Activated CD8-positive, alpha-beta memory T cell treated with anti-CD3 and anti-CD28 coated beads, Interleukin-2, amount 50 U/mL, for 48 hours (primary cell): ENCODE data around the gene HLA-DPB1.
A peak's percentile ranks its signal among the peaks of the same experiment; 100 is the strongest.
"Not testable (repeated sequence)": the region's sequence is repeated elsewhere in the genome, so short reads cannot be mapped to it uniquely, and the experiment has no call there.

Experiments used
- DNase-seq: peaks from one replicate; pipeline ENCODE4 v3.0.0-alpha.2; 2020

Gene HLA-DPB1

GRCh38 chr6:33072508-33073100 lies 3.2 kb upstream of the HLA-DPB1 start:
- no peak for DNase-seq

DNA sequence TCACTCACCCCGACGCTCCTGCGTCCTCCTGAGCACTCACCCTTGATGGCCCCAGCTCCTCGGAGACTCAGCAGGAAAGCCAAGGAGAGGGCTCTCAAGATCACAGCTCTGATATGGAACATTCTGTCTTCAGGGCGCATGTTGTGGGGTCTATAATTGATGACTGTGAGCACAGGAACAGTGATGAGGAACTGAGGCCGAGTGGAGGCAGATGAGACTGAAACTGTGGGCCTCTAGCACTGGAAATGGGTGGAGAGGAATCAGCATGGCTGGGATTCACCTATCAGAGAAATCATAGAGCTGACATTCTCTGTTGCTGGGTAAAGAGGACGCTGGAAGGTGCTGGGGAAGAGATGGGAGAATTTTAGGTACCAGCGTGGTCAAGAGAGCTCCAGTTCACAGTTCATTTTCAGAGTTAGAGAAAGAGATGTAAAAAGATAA lies 2.3 kb upstream of the HLA-DPB1 start, which contains the start of gene HLA-DPA1:
Gene HLA-DPA1 (minus strand): TSS at position 219 of the 441 bp plus-strand sequence.
- no peak for DNase-seq

GRCh38 chr6:33075208-33075567 lies 602 bp upstream of the HLA-DPB1 start:
- no peak for DNase-seq

- DNase-seq: no peak
Measured at GRCh38 chr6:33076406-33076934, 680 bp downstream of the HLA-DPB1 start.

GRCh38 chr6:33077908-33078307 lies 2.1 kb downstream of the HLA-DPB1 start:
- DNase-seq: no peak

DNA sequence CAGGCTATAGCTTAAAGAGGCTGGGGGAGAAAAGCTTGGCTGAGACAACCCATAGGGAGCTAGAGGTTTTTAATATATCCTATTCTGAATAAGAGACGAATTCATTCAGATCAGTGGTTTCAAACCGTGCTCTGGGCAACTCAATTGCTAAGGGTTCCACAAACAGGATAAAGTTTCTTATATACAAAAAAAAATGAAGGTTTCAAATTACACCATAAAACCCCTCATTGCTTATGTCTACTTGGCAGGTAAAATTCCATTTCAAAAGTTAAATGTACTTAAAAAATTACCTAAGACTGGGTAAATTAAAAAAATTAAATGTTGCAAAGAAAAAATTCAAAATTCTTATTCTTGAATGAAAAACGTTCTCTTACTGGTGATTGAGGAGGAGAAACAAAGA lies 2.7 kb downstream of the HLA-DPB1 start:
- DNase-seq: no peak

GRCh38 chr6:33078919-33079521 lies 3.2 kb downstream of the HLA-DPB1 start:
- DNase-seq: no peak

- DNase-seq: no peak
Measured at GRCh38 chr6:33079580-33079979, 3.8 kb downstream of the HLA-DPB1 start.

GRCh38 chr6:33080127-33081089 lies 4.6 kb downstream of the HLA-DPB1 start:
- DNase-seq: no peak

DNA sequence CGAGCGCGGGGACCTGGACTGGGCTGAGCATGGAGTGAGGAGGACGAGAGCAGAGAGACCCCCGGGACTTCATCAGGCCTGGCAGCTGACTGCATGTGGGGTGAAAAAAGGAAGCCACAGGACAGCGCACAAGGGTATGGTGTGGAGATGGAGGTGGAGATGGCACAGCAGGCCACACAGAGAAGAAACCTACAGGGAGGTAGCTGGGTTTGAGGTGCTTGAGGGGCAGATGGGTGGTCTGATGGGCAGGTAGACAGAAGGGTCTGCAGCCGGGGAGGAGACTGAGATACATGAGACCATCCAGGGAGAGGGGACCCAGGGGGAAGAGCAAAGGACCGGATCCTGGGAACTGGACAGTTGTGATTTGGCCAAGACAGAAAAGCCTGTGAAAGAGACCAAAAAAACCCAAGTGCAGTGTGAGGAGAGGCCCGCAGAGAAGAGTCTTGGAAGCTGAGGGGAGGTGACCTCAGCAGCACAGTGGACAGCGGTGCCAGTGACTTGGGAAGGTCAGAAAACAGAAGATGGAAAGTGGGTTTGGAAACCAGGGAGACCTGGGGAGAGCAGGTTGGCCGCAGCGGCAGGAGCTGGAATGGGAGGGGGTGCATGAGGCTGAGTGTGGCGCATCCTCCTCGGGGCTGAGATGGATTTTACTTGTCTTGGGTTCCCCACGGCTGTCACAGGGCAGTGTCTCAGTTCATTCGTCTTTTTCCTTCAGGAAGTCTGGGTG lies 5.5 kb downstream of the HLA-DPB1 start:
- no peak for DNase-seq

GRCh38 chr6:33082702-33083101 lies 6.9 kb downstream of the HLA-DPB1 start:
- DNase-seq: no peak

GRCh38 chr6:33085627-33086026 lies 9.8 kb downstream of the HLA-DPB1 start:
- no peak for DNase-seq

DNA sequence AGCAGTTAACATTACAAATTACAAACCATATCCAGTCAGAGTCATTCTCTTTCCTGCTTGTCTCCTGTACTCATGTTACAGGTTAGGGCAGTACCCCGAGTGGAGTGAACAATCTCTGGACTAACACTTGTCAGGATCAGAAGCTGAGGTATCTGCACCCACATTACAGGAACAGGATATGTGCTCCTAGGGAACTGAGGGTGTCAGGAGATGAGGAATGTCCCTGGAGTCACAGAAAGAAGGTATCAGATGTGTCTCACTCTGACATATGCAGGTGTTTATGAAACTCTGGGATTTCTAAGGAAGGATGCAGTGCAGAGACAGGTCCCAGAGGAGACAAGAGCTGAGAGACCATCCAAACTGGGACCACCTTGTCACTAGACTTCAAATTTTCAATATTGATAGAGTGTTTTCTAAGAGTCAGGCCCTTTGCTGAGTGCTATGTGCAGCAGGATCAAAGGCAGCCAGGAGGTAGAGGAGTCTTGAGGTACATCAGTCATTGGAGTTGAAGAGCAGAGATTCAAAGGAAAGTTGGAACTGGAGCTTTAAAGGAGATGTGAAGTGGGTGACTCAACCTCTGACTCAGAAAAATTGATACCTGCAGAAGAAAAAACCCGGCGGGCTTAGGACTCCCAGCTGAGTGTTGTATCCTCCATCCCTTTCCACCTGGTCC lies 12.6 kb downstream of the HLA-DPB1 start:
- no peak for DNase-seq

DNA sequence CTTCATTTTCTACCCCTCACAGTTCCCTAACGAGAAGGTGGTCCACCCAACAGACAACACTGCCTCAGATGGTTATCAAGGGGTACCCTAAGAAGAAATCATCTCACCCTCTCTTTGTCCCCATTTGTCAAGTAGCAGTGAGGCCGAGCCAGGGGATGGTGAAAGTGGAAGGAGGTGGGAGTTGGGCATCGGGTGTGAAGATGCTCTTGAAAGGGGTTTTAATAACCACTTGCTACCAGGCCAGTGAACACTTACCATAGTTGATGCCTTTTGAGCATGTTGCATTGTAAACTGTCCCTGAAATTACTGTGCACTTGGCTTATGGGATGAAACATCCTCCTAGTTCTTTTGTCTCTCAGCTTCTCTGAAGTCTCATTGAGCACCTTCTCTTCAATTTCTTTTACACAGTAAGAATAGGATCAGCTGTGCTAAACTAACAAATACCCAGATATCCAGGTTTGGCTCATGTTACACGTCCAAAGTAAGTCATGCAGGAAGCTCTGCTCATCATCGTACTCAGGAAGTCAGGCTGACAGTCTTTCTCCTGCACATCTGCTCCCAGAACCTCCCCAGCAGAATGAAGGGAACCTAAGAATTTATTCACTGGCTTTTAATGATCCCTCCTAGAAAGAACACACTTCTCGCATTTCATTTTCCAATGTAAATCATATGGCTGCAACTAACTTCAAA lies 13.3 kb downstream of the HLA-DPB1 start:
- DNase-seq: no peak

GRCh38 chr6:33091957-33092356 lies 16.2 kb downstream of the HLA-DPB1 start:
- DNase-seq: peak; percentile 84

GRCh38 chr6:33092385-33092784 lies 16.6 kb downstream of the HLA-DPB1 start:
- DNase-seq: no peak

DNA sequence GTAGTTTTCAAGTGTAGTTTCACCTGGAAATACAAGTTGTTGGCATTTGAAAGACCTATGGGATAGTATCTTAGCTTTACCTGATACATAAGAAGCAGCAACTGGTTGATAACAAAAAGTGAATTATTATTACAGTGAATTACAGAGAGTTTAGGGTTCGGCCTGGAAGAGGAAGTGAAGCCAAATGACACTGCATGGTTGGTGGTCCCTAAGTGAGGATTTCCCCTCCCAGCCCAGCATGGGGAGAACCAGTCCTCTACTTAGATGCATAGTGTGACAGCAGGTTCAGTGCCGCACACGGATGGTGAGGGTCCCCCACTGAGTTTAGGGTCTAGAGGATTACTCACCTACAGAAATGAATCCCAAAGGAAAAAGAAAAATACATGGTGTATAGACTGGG lies 18.1 kb downstream of the HLA-DPB1 start:
- no peak for DNase-seq

GRCh38 chr6:33095681-33096080 lies 19.9 kb downstream of the HLA-DPB1 start:
- no peak for DNase-seq

- not testable (repeated sequence) for DNase-seq
Measured at GRCh38 chr6:33101121-33101737, 25.4 kb downstream of the HLA-DPB1 start.

DNA sequence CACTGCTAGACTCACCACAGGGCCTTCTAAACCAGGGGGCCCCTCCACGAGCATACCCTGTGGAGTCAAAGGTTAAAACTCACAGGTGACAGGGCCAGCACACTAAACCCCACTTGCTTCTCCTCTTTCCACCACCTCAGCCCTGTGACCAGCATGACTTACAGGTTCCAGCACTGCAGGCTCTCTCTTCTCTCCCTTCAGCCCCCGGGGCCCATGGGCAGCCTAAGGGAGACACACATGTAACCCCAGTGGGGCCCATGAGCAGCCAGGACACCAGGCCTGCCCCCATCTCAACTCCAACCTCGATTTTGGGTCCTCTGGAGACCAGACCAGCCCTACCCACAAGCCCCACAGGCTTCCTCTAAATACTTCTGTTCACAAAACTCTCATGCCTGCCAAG lies 28.0 kb downstream of the HLA-DPB1 start:
- no peak for DNase-seq

DNA sequence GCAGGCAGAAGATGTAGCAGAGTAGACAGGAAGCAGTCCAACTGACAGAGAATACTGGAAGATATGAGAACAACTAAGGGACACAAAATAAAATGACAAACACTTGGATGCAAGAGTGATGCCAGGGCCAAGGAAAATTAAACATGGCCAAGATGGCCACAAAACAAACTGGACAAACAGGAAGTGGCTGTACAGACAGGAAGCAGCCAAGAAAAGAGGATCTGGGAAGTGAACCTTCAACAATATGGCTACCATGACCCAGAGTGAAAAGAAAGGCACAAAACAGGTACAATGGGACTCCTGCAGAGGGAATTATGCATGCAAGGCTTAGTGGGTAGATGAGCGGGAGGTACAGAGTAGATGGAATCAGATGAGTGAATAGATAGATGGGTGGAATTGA lies 29.1 kb downstream of the HLA-DPB1 start:
- no peak for DNase-seq
